GM06990 (cell line): ENCODE measurements around the gene GNRH2.

Experiments
- DNase-seq: peaks from one replicate; pipeline ENCODE4 v3.0.0-alpha.2; 2011; ENCODE audit not compliant: insufficient read length; ENCODE audit errors: extremely low read depth
- H3K27me3 ChIP-seq: replicated peaks from 2 replicates; pipeline ENCODE4 v1.6.0; 2011; ENCODE audit warnings: low read length; ENCODE audit not compliant: control insufficient read depth, insufficient read depth
- H3K36me3 ChIP-seq: 2 replicates; pipeline ENCODE4 v1.5.1; 2011; ENCODE audit warnings: low read length; ENCODE audit not compliant: control insufficient read depth, insufficient read depth
- H3K4me3 ChIP-seq: replicated peaks from 2 replicates; pipeline ENCODE4 v1.5.1; 2011; ENCODE audit warnings: low read depth, mild to moderate bottlenecking, control low read depth, low read length
- CTCF ChIP-seq: IDR thresholded peaks from 2 replicates; pipeline ENCODE4 v1.5.1; 2011; ENCODE audit warnings: low read length, control low read depth, mild to moderate bottlenecking, inconsistent platforms; ENCODE audit not compliant: insufficient read depth, poor library complexity, severe bottlenecking

Gene GNRH2

GRCh38 chr20:3037654-3038053, 5.8 kb upstream of the GNRH2 start:
- Histone ChIP-seq H3K27me3 (no peaks in the 10 kb centered on the region), H3K36me3 (peaks cover 29% of the 10 kb centered on the region), H3K4me3 (no peak overlapping the region)
- DNase-seq = no peak
- TF ChIP-seq CTCF = no peak

GRCh38 chr20:3038454-3038853, 5.0 kb upstream of the GNRH2 start:
- no peak for TF ChIP-seq CTCF

GRCh38 chr20:3039426-3039825, 4.0 kb upstream of the GNRH2 start:
- Histone ChIP-seq H3K27me3 (no peaks in the 10 kb centered on the region), H3K36me3 (peaks cover 28% of the 10 kb centered on the region), H3K4me3 (no peak overlapping the region)
- TF ChIP-seq CTCF = no peak
- DNase-seq = no peak

More at GRCh38 chr20:3038454-3038853, 5.0 kb upstream of the GNRH2 start:
- no peak overlapping the region for H3K4me3 ChIP-seq
- H3K36me3 ChIP-seq = peaks cover 28% of the 10 kb centered on the region
- no peak for DNase-seq
- no peaks in the 10 kb centered on the region for H3K27me3 ChIP-seq

GRCh38 chr20:3040086-3040485, 3.3 kb upstream of the GNRH2 start:
- TF ChIP-seq CTCF = no peak
- no peak overlapping the region for H3K4me3 ChIP-seq
- no peak for DNase-seq
- H3K27me3 ChIP-seq = no peaks in the 10 kb centered on the region
- H3K36me3 ChIP-seq = peaks cover 28% of the 10 kb centered on the region

GRCh38 chr20:3041854-3042409, 1.5 kb upstream of the GNRH2 start:
- DNase-seq = no peak
- TF ChIP-seq CTCF = no peak
- no peaks in the 10 kb centered on the region for H3K27me3 ChIP-seq
- H3K36me3 ChIP-seq = peaks cover 17% of the 10 kb centered on the region
- no peak overlapping the region for H3K4me3 ChIP-seq

GRCh38 chr20:3042625-3043024, 797 bp upstream of the GNRH2 start:
- no peak for TF ChIP-seq CTCF
- DNase-seq = no peak
- H3K36me3 ChIP-seq = peaks cover 11% of the 10 kb centered on the region
- H3K4me3 ChIP-seq = no peak overlapping the region
- H3K27me3 ChIP-seq = no peaks in the 10 kb centered on the region
